Caco-2 (cell line): ENCODE results near the gene TMEM132C. TPM values are rescaled to one million over a fixed set of nuclear protein-coding genes. Genes with fewer than 3 reads are reported as not detected.

Source experiments
- BruUV-seq: library from RNA; stranded (reverse); fragments of 400-500 nt; replicated peaks from 2 replicates; lab custom pipeline; 2021; lab: Mats Ljungman, UMichigan
- CTCF ChIA-PET: fragments of 300-600 bp; sonication (Branson Sonifier 250); formaldehyde crosslinking; loops from one replicate; lab custom pipeline; 2022; ENCODE audit warnings: antibody characterized with exemption; lab: Charles Lee
- POLR2A ChIA-PET: fragments of 300-600 bp; sonication (Branson Sonifier 250); formaldehyde crosslinking; loops from one replicate; lab custom pipeline; 2022; ENCODE audit warnings: antibody characterized with exemption; lab: Charles Lee
- DNase-seq, 2 experiments: peaks; one replicate each; pipeline versions ENCODE4 v3.0.0 to v3.0.0-alpha.2; 2020 to 2022
- H3K27me3 ChIP-seq: replicated peaks from 2 replicates; pipeline ENCODE4 v1.6.0; 2011; ENCODE audit warnings: low read length; ENCODE audit not compliant: control insufficient read depth, insufficient read depth
- H3K36me3 ChIP-seq: 2 replicates; pipeline ENCODE4 v1.5.1; 2011; ENCODE audit warnings: low read length; ENCODE audit not compliant: control insufficient read depth, insufficient read depth
- H3K4me1 ChIP-seq: fragments of 250-450 bp; sonication (Bioruptor Pico); 2 replicates; pipeline ENCODE4 v1.5.1; 2020; ENCODE audit warnings: mild to moderate bottlenecking
- H3K4me3 ChIP-seq: 2 replicates; pipeline ENCODE4 v1.5.1; 2011; ENCODE audit warnings: low read depth, mild to moderate bottlenecking, control low read depth, low read length
- H3K9me3 ChIP-seq: fragments of 250-450 bp; sonication (Bioruptor Pico); 2 replicates; pipeline ENCODE4 v1.5.1; 2020; ENCODE audit warnings: mild to moderate bottlenecking, moderate library complexity
- H3K27ac Mint-ChIP-seq: one replicate; pipeline ENCODE4 v1.8.0; 2022; ENCODE audit warnings: mixed read lengths; ENCODE audit not compliant: unreplicated experiment
- H3K27me3 Mint-ChIP-seq: one replicate; pipeline ENCODE4 v1.8.0; 2022; ENCODE audit warnings: mixed read lengths; ENCODE audit not compliant: insufficient read depth, unreplicated experiment
- H3K36me3 Mint-ChIP-seq: one replicate; pipeline ENCODE4 v1.8.0; 2022; ENCODE audit warnings: mild to moderate bottlenecking, mixed read lengths; ENCODE audit not compliant: insufficient read depth, unreplicated experiment
- H3K4me1 Mint-ChIP-seq: one replicate; pipeline ENCODE4 v1.8.0; 2022; ENCODE audit warnings: low read depth, mixed read lengths; ENCODE audit not compliant: unreplicated experiment
- H3K4me3 Mint-ChIP-seq: one replicate; pipeline ENCODE4 v1.8.0; 2022; ENCODE audit warnings: mild to moderate bottlenecking, moderate library complexity, mixed read lengths; ENCODE audit not compliant: unreplicated experiment
- H3K9me3 Mint-ChIP-seq: one replicate; pipeline ENCODE4 v1.8.0; 2022; ENCODE audit warnings: mixed read lengths; ENCODE audit not compliant: unreplicated experiment
- CTCF ChIP-seq, 2 experiments: fragments of 200-600 bp in 1 of 2; IDR thresholded peaks; 1 replicate in 1 of 2; 2 replicates in 1 of 2; pipeline versions ENCODE4 v1.5.1 to v1.8.0; 2011 to 2022; ENCODE audit warnings: antibody characterized with exemption in 1 of 2, control low read depth in 1 of 2, inconsistent platforms in 1 of 2, low read depth in 1 of 2, low read length in 1 of 2, mild to moderate bottlenecking in 1 of 2, moderate library complexity in 1 of 2; ENCODE audit not compliant: insufficient read depth in 1 of 2, severe bottlenecking in 1 of 2, unreplicated experiment in 1 of 2
- intact Hi-C: fragments of 100-400 bp; cut with micrococcal nuclease; formaldehyde crosslinking; loops from one replicate; pipeline ENCODE4 v1.10.0; 2022; ENCODE audit not compliant: unreplicated experiment
- total RNA-seq: library from RNA; stranded (reverse); gene quantifications from 2 replicates; pipeline ENCODE4 v1.2.3, GENCODE V29; 2022

TMEM132C gene
- total RNA-seq, 1 experiment from 2014 or later: not detected

- POLR2A ChIA-PET: no interaction called here
- intact Hi-C loops: no loop called here
- CTCF ChIA-PET: no interaction called here
- H3K4me3 ChIP-seq: no peak overlapping the region
- no peak overlapping the region for H3K27ac Mint-ChIP-seq
- no peaks in the 10 kb centered on the region for H3K9me3 ChIP-seq
- no peak for DNase-seq
- no peak for TF ChIP-seq CTCF (IDR thresholded peaks at IDR 0.05; ENCODE audit: insufficient read depth in 1 of 2, low read depth in 1 of 2, low read length in 1 of 2, severe bottlenecking in 1 of 2, unreplicated experiment in 1 of 2)
- H3K36me3 ChIP-seq: no peaks in the 10 kb centered on the region
- H3K4me3 Mint-ChIP-seq: no peak overlapping the region
- H3K9me3 Mint-ChIP-seq: no peaks in the 10 kb centered on the region
- H3K27me3 ChIP-seq: no peaks in the 10 kb centered on the region; the same call in 1 of the 2 replicates
- H3K4me1 Mint-ChIP-seq: no peaks in the 10 kb centered on the region
- no peaks in the 10 kb centered on the region for H3K27me3 Mint-ChIP-seq
- no peaks in the 10 kb centered on the region for H3K36me3 Mint-ChIP-seq
- no TSS peak for BruUV-seq
- H3K4me1 ChIP-seq: no peaks in the 10 kb centered on the region
These were observed 438.2 kb downstream of the TMEM132C start for GRCh38 chr12:128705140-128705539.

GRCh38 chr12:128707488-128707887 lies 440.5 kb downstream of the TMEM132C start:
- H3K36me3 Mint-ChIP-seq: no peaks in the 10 kb centered on the region
- Histone ChIP-seq H3K27me3 (no peaks in the 10 kb centered on the region), H3K9me3 (no peaks in the 10 kb centered on the region), H3K36me3 (no peaks in the 10 kb centered on the region), H3K4me1 (no peaks in the 10 kb centered on the region), H3K4me3 (no peak overlapping the region)
- H3K27ac Mint-ChIP-seq: no peak overlapping the region
- no peaks in the 10 kb centered on the region for H3K9me3 Mint-ChIP-seq
- no peaks in the 10 kb centered on the region for H3K27me3 Mint-ChIP-seq
- no peak for TF ChIP-seq CTCF (IDR thresholded peaks at IDR 0.05; ENCODE audit: insufficient read depth in 1 of 2, low read depth in 1 of 2, low read length in 1 of 2, severe bottlenecking in 1 of 2, unreplicated experiment in 1 of 2)
- no peaks in the 10 kb centered on the region for H3K4me1 Mint-ChIP-seq
- POLR2A ChIA-PET: no interaction called here
- intact Hi-C loops: no loop called here
- H3K4me3 Mint-ChIP-seq: no peak overlapping the region
- no peak for DNase-seq
- no TSS peak for BruUV-seq
- CTCF ChIA-PET: no interaction called here

GRCh38 chr12:128708789-128709188 lies 441.8 kb downstream of the TMEM132C start:
- CTCF ChIA-PET: no interaction called here
- H3K27ac Mint-ChIP-seq: no peak overlapping the region
- Histone ChIP-seq H3K36me3 (no peaks in the 10 kb centered on the region), H3K27me3 (no peaks in the 10 kb centered on the region), H3K9me3 (no peaks in the 10 kb centered on the region), H3K4me1 (no peaks in the 10 kb centered on the region), H3K4me3 (no peak overlapping the region)
- no peak for TF ChIP-seq CTCF (IDR thresholded peaks at IDR 0.05; ENCODE audit: insufficient read depth in 1 of 2, low read depth in 1 of 2, low read length in 1 of 2, severe bottlenecking in 1 of 2, unreplicated experiment in 1 of 2)
- H3K4me3 Mint-ChIP-seq: no peak overlapping the region
- H3K36me3 Mint-ChIP-seq: no peaks in the 10 kb centered on the region
- no peaks in the 10 kb centered on the region for H3K4me1 Mint-ChIP-seq
- BruUV-seq: no TSS peak
- H3K27me3 Mint-ChIP-seq: no peaks in the 10 kb centered on the region
- no peaks in the 10 kb centered on the region for H3K9me3 Mint-ChIP-seq
- POLR2A ChIA-PET: no interaction called here
- no peak for DNase-seq
- intact Hi-C loops: no loop called here
